OCI-LY3 (cell line): Measurements from ENCODE around the gene PCDH19.

Experiments used
- CTCF ChIP-seq: fragments of 200-600, 300-600 bp; sonication (generic); IDR thresholded peaks from 2 replicates; pipeline ENCODE4 v1.5.1; 2014; ENCODE audit warnings: antibody characterized with exemption, low read length, low read depth
- EZH2phosphoT487 ChIP-seq: fragments of 200-600 bp; shearing (Covaris generic); IDR thresholded peaks from 2 replicates; pipeline ENCODE4 v1.6.1; 2018; ENCODE audit warnings: antibody characterized with exemption, mixed run types, low read depth

DNA sequence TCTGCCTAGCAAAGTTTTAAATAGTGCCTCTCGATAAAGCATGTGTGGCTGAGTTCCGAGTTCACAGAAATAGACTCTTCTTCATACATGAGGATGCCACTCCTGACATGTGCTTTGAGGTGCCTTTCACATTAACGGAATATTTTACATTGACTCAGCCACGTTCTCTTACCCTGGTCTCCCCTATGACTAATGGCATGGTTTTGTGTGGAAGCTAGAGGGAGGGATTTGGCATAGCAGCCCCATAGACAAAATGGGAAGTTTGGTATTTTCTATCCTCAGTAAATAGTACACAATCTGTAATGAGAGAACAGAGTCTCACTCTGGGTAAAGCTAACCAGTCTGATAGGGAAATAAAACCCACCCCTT lies 68.9 kb downstream of the PCDH19 start:
- TF ChIP-seq CTCF (no peak), EZH2phosphoT487 (no peak)
